ENCODE data around the gene NFE2L1. TPM values are rescaled to one million over a fixed set of nuclear protein-coding genes. Genes with fewer than 3 reads are reported as not detected.
"Not testable (repeated sequence)": the region's sequence is repeated elsewhere in the genome, so short reads cannot be mapped to it uniquely, and the experiment has no call there.

Gene NFE2L1
- total and polyA plus RNA-seq, 9 of the 15 experiments (the other 6 are each of a cell fraction or from before 2014, with no cell fraction given): 2.0 to 68.6 (median 39.7) TPM

- Histone ChIP-seq H3K36me3 (ENCODE audit: control insufficient read depth, insufficient read depth, low read length) (peaks cover 76% of the 10 kb centered on the region), H3K9me1 (ENCODE audit: control insufficient read depth, insufficient read depth, low read length) (no peaks in the 10 kb centered on the region), H3K27ac (ENCODE audit: extremely low read depth, low read depth, low read length) (no peak overlapping the region), H3K4me2 (ENCODE audit: insufficient read depth, low read length) (no peak overlapping the region), H2AFZ (ENCODE audit: low read depth, low read length) (no peak overlapping the region), H3K4me1 (replicated peaks in 1 of 2; ENCODE audit: control insufficient read depth in 2 of 2, insufficient read depth in 2 of 2, low read length in 2 of 2) (peaks cover 0 to 7% of the 10 kb centered on the region in 2 experiments; a peak in 2 of 5 replicates), H3K27me3 (ENCODE audit: control insufficient read depth in 2 of 2, insufficient read depth in 2 of 2, low read length in 2 of 2) (no peaks in the 10 kb centered on the region), H3K9me3 (replicated peaks; ENCODE audit: control insufficient read depth, insufficient read depth, low read depth, low read length) (no peaks in the 10 kb centered on the region), H3K4me3 (no peak overlapping the region), H3K79me2 (ENCODE audit: control insufficient read depth, insufficient read depth, low read length) (no peaks in the 10 kb centered on the region), H4K20me1 (replicated peaks; ENCODE audit: control insufficient read depth, insufficient read depth, low read length) (peaks cover 3% of the 10 kb centered on the region; the same call in 1 of the 2 replicates), H3K9ac (ENCODE audit: insufficient read depth in 1 of 2, low read depth in 2 of 2, low read length in 2 of 2) (no peak overlapping the region)
- intact Hi-C loops (cut with micrococcal nuclease) (no loop called here), in situ Hi-C loops (cut with MboI) (loop anchor here (5.0 kb wide), 1 partner anchor 40 kb away; no protein-coding TSS in a partner anchor)
- CTCF ChIA-PET (ENCODE audit: low intra/inter-chr PET ratio): no interaction called here
- 92% methylated on average over 3 of the region's 3 CpGs for WGBS (ENCODE audit: insufficient coverage, low coverage, missing lambda C conversion rate)
- BruUV-seq (replicated peaks): no TSS peak
- POLR2A ChIA-PET: interaction anchor here (0.8 to 1.4 kb wide), 5 partner anchors 10 to 30 kb away, joined by 3 to 4 read pairs (median 3); no protein-coding TSS in a partner anchor
- TF ChIP-seq RAD51 (IDR thresholded peaks at IDR 0.05; ENCODE audit: borderline replicate concordance, low read depth): no peak
- peak; percentile 24; the same call in 1 of the 2 replicates for TF ChIP-seq ZNF121 (CRISPR knock-in tag; conservative IDR thresholded peaks at IDR 0.05)
- no peak for ATAC-seq
- FAIRE-seq: no peak
- DNase-seq (ENCODE audit: extremely low read depth in 1 of 4, low spot score in 3 of 4): no peak
These were observed 19.1 kb downstream of the NFE2L1 start for GRCh38 chr17:48067245-48067644.

- in situ Hi-C loops (cut with MboI): loop anchor here (5.0 kb wide), 1 partner anchor 41 kb away; no protein-coding TSS in a partner anchor
- POLR2A ChIA-PET: interaction anchor here (1.0 to 2.5 kb wide), 8 partner anchors 10 to 31 kb away, joined by 3 to 16 read pairs (median 5); partner anchors contain the start of gene NFE2L1
- not testable (repeated sequence) for ATAC-seq
These were observed 19.6 kb downstream of the NFE2L1 start for GRCh38 chr17:48067808-48068207.

More at GRCh38 chr17:48067808-48068207, 19.6 kb downstream of the NFE2L1 start:
- WGBS (ENCODE audit: insufficient coverage, low coverage, missing lambda C conversion rate): 86% methylated on average over 2 of the region's 2 CpGs
- H3K36me3 ChIP-seq (ENCODE audit: control insufficient read depth, insufficient read depth, low read length): peaks cover 72% of the 10 kb centered on the region
- H3K27me3 ChIP-seq (ENCODE audit: control insufficient read depth in 2 of 2, insufficient read depth in 2 of 2, low read length in 2 of 2); H3K4me1 ChIP-seq (replicated peaks in 1 of 2; ENCODE audit: control insufficient read depth in 2 of 2, insufficient read depth in 2 of 2, low read length in 2 of 2); H2AFZ ChIP-seq (ENCODE audit: low read depth, low read length); H3K79me2 ChIP-seq (ENCODE audit: control insufficient read depth, insufficient read depth, low read length); H3K9me1 ChIP-seq (ENCODE audit: control insufficient read depth, insufficient read depth, low read length); H3K4me3 ChIP-seq; DNase-seq (ENCODE audit: extremely low read depth in 1 of 4, low spot score in 3 of 4); H4K20me1 ChIP-seq (replicated peaks; ENCODE audit: control insufficient read depth, insufficient read depth, low read length); BruUV-seq (replicated peaks); H3K27ac ChIP-seq (ENCODE audit: extremely low read depth, low read depth, low read length); FAIRE-seq; intact Hi-C loops (cut with micrococcal nuclease); H3K9ac ChIP-seq (ENCODE audit: insufficient read depth in 1 of 2, low read depth in 2 of 2, low read length in 2 of 2); H3K9me3 ChIP-seq (replicated peaks; ENCODE audit: control insufficient read depth, insufficient read depth, low read depth, low read length); H3K4me2 ChIP-seq (ENCODE audit: insufficient read depth, low read length); CTCF ChIA-PET (ENCODE audit: low intra/inter-chr PET ratio): not testable (repeated sequence)
